Measurements from ENCODE around the gene ABCA10.
A peak's percentile ranks its signal among the peaks of the same experiment; 100 is the strongest.

Gene ABCA10

GRCh38 chr17:69159418-69159817, 69.2 kb downstream of the ABCA10 start:
- DNase-seq (ENCODE audit: low spot score) = no peak

- DNase-seq (ENCODE audit: low spot score) = no peak
These were observed 74.4 kb downstream of the ABCA10 start for GRCh38 chr17:69154267-69154666.

GRCh38 chr17:69150333-69150732, 78.3 kb downstream of the ABCA10 start:
- no peak for DNase-seq (ENCODE audit: low spot score)

DNA sequence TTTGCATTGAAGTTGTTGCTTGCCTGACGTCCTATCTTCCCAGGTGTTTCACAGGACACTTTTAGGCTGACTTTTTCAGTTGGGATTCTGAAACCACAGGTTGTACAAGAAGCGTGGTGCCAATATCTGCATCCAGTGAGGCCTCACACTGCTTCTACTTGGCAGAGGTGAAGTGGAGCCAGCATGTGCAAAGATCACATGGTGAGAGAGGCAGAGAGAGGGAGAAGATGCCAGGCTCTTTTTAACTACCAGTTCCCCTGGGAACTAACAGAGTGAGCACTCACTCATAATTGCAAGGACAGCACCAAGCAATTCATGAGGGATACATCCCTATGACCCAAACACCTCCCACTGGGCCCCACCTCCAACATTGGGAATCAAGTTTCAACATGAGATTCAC, 81.2 kb downstream of the ABCA10 start:
- DNase-seq (ENCODE audit: low spot score) = no peak

GRCh38 chr17:69144331-69145255, 84.0 kb downstream of the ABCA10 start:
- DNase-seq (ENCODE audit: low spot score) = no peak

DNA sequence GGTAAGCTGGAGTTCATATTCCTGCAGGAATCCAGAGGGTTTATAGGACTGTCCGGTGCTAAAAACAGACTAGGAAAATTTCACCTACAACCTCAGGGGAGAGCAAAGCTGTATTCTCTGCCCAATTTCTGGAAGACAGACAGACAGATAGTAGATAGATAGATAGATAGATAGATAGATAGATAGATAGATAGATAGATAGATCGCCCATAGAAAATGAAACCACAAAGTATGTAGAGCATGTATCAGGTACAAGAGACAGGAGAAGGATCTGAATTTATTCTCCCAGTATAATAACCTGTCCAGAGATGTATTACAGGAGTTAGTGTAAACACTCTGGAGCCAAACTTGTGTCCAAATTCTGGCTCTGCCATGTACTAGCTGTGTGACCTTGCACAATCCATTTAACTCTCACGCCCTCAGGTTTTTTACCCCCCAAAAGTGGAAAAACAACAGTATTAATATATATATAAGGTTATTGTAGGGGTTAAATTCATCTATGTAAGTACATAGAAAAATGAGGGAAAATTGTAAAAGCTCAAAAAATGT, 84.9 kb downstream of the ABCA10 start:
- DNase-seq (ENCODE audit: low spot score) = no peak

DNA sequence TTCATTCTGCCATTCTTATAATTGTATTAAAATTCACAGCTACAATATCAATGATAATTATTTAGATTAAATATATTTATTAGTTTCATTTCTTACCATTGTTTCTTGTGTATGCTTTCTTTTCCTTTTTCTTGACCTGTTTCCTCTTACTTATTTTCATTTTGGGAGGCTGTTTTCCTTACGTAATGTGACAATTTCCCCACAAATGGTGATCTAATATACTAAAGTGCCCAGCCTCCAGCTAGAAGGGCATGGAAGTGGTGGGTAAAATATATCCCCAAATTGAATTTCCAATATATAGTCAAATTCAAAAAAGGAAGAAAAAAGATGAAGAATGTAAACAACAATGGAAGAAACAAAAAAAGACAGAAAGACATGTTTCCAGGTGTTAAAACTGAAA, 85.5 kb downstream of the ABCA10 start:
- DNase-seq (ENCODE audit: low spot score) = no peak

- DNase-seq (ENCODE audit: low spot score) = no peak
These were observed 86.3 kb downstream of the ABCA10 start for GRCh38 chr17:69142175-69142802.

GRCh38 chr17:69141431-69142174, 87.0 kb downstream of the ABCA10 start, which contains the start of gene ABCA6:
Gene ABCA6 (minus strand): TSS chr17:69141895. CDS start chr17:69140703, 1,192 bp downstream.
- peak; percentile 69 for DNase-seq (ENCODE audit: low spot score)

DNA sequence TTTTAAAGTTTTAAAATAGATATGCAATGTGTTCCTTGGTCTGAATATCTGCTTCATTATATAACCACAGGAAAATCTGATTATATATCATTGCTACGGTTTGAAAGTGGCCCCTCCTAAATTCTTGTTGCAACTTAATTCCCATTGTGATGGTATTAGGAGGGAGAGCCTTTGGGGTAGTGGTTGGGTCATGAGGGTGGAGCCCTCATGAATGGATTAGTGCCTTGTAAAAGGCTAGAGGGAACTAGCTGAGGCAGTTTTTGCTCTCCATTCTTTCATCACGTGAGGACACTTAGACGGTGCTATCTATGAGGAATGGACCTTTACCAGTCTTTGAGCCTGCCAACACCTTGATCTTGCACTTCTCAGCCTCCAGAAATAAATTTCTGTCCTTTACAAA, 94.5 kb downstream of the ABCA10 start:
- no peak for DNase-seq (ENCODE audit: low spot score)

DNA sequence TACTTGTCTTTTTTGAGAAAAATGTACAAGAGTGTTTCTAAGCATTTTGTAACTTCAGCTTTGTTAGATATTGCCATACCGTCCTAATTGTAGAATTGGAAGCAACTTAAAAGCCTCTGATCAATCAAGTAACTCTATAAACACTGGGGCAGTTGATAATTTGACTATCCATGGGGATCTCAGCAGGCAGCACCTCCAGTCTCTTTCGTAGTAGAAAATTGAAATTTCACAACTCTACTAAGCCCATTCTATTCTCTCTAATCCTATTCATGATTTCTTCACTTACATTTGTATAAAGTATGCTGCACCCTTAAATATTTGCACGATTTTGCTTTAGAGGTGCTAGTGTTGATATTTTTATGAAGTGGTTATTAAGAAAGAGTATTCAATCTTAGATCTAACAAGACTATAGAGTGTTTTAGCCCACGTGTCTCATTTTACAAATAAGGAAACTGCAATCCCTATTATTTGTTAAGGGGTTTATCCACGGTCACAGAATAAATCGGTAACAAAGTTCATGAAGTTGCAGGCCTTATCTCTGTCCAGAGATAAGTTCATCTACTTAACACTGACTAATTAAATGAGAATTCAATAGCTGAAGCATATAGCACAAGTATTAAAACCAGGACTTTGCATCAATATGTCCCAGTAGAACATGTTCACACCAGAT, 97.9 kb downstream of the ABCA10 start:
- DNase-seq (ENCODE audit: low spot score) = no peak

DNA sequence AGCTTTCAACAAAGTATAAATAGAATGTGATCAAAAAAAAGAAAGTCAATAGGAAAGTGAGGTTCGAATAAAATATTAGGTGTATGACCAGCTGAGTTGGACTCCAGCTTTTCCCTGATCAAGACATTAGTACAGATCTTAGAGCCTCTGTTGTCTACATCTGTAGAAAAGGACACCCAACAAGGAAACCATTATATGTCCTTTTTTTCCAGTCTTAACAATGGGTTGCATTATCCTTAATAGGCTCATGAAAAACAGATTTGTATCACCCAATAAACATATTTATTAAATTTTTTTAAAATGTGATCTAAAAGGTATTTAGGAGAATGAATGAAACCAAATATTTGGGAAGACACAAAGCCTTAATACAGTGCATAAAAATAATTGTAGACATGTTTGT, 105.0 kb downstream of the ABCA10 start:
- peak; percentile 26 for DNase-seq (ENCODE audit: low spot score)

- DNase-seq (ENCODE audit: low spot score) = no peak
These were observed 106.6 kb downstream of the ABCA10 start for GRCh38 chr17:69122065-69122464.

GRCh38 chr17:69117855-69118784, 110.5 kb downstream of the ABCA10 start:
- DNase-seq (ENCODE audit: low spot score) = peak; percentile 3

DNA sequence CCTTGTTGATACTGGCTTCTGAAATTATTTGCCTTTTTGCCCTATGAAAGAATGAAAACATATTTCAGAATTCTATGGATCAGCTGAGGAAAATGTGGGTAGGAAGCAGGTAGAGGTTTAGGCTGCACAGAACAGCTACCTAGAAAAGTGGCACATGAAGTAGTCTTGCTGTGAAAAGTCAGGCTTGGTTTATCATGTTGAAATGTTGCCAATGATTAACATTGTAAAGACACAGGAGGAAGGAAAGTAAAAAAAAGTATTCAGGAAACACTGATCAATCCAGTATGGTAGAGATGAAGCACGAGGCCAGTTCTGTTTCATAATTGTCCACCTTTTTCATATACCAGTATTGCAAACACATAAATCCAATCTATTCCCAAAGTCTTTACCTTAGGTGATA, 116.8 kb downstream of the ABCA10 start:
- no peak for DNase-seq (ENCODE audit: low spot score)

DNA sequence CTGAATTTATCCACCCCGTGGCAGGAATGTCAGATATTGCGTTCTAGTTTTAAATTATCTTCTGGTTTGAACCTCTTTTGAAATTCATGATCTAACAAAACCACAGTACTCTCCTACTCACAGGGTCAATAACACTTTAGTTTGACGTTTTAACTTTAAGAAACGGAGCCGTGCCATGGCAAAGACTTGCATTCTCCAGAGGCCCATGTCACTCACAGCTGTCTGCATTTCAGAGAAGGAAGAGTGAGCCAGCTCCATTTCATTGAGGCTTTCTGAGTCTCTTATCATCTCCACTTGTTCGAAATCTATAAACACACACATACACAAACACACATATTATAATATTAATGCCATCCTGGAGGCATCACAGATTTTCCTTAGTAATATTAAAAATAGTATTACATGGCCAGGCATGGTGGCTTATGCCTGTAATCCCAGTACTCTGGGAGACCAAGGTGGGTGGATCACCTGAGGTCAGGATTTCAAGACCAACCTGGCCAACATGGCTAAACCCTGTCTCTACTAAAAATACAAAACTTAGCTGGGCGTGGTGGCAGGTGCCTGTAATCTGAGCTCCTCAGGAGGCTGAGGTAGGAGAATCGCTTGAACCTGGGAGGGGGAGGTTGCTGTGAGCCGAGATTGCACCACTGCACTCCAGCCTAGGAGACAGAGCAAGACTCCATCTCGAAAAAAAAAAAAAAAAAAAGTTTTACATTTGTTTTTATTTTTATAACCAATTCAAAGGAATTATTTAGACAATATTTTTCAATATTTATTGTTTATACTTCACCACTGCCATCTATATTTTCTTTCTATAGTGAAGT, 122.5 kb downstream of the ABCA10 start:
- DNase-seq (ENCODE audit: low spot score) = no peak

DNA sequence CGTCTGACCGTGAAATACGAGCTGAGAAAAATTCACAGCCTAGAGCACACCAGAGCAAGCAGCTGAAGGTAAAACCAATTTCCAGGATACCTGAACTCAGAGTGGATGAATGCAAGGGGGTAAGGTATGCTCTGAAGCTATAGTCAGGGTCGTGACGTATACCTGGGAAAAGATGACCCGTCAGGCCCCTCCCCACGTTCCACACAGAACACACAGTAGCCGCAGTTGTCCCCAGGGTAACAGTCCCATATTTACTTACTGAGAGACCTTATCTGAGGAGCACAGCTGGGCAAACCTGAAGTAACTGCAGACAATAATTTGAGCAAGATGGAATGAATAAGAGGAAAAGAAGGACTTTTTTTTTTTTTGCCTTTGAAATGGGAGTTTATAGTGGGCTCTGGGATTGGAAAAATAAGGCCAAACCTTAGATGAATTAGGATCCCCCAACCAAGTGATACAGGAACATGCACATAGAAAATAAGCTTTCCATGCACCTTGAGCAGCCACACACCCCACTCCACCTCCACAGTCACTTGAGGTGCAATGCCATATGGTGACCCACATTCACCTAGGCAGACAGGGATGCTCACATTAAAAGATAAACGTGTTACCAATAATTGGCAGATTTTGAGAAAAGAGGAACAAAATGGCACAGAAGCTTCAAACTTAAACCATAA, 124.9 kb downstream of the ABCA10 start:
- DNase-seq (ENCODE audit: low spot score) = no peak

GRCh38 chr17:69098625-69099024, 130.0 kb downstream of the ABCA10 start:
- DNase-seq (ENCODE audit: low spot score) = no peak
